Calu3 (cell line): Measurements from ENCODE around the gene PAX5. TPM values are rescaled to one million over a fixed set of nuclear protein-coding genes. Genes with fewer than 3 reads are reported as not detected.
A peak's percentile ranks its signal among the peaks of the same experiment; 100 is the strongest.

ENCODE experiments used
- BruUV-seq: library from RNA; stranded (reverse); fragments of 400-500 nt; replicated peaks from 2 replicates; lab custom pipeline; 2021; lab: Mats Ljungman, UMichigan
- CTCF ChIA-PET: fragments of 300-600 bp; sonication (Branson Sonifier 250); formaldehyde crosslinking; loops from one replicate; lab custom pipeline; 2022; ENCODE audit warnings: antibody characterized with exemption; lab: Charles Lee
- DNase-seq: peaks from one replicate; pipeline ENCODE4 v3.0.0; 2022
- H3K27ac Mint-ChIP-seq: one replicate; pipeline ENCODE4 v1.8.0; 2022; ENCODE audit warnings: mixed read lengths; ENCODE audit not compliant: unreplicated experiment
- H3K27me3 Mint-ChIP-seq: one replicate; pipeline ENCODE4 v1.8.0; 2022; ENCODE audit warnings: mixed read lengths; ENCODE audit not compliant: unreplicated experiment
- H3K36me3 Mint-ChIP-seq: one replicate; pipeline ENCODE4 v1.8.0; 2022; ENCODE audit warnings: mild to moderate bottlenecking, moderate library complexity, mixed read lengths; ENCODE audit not compliant: insufficient read depth, unreplicated experiment
- H3K4me1 Mint-ChIP-seq: one replicate; pipeline ENCODE4 v1.8.0; 2022; ENCODE audit warnings: mild to moderate bottlenecking, low read depth, mixed read lengths; ENCODE audit not compliant: unreplicated experiment
- H3K4me3 Mint-ChIP-seq: one replicate; pipeline ENCODE4 v1.8.0; 2022; ENCODE audit warnings: mild to moderate bottlenecking, low read depth, moderate library complexity, mixed read lengths; ENCODE audit not compliant: unreplicated experiment
- H3K9me3 Mint-ChIP-seq: one replicate; pipeline ENCODE4 v1.8.0; 2022; ENCODE audit warnings: low read depth, mixed read lengths; ENCODE audit not compliant: unreplicated experiment
- CTCF ChIP-seq: fragments of 200-600 bp; IDR thresholded peaks from one replicate; pipeline ENCODE4 v1.8.0; 2022; ENCODE audit warnings: antibody characterized with exemption; ENCODE audit not compliant: unreplicated experiment
- intact Hi-C: fragments of 100-400 bp; cut with micrococcal nuclease; formaldehyde crosslinking; loops from one replicate; pipeline ENCODE4 v1.10.0; 2022; ENCODE audit not compliant: unreplicated experiment
- total RNA-seq: library from RNA; stranded (reverse); gene quantifications from 2 replicates; pipeline ENCODE4 v1.2.3, GENCODE V29; 2022

Gene PAX5
- total RNA-seq, 1 experiment from 2014 or later: not detected

GRCh38 chr9:36798350-36799065 lies 235.6 kb downstream of the PAX5 start:
- intact Hi-C loops: loop anchor here (2.0 kb wide), 1 partner anchor 56 kb away; no protein-coding TSS in a partner anchor
- Mint-ChIP-seq H3K27me3 (peaks cover 51% of the 10 kb centered on the region), H3K9me3 (no peaks in the 10 kb centered on the region), H3K27ac (no peak overlapping the region), H3K4me1 (no peaks in the 10 kb centered on the region), H3K4me3 (no peak overlapping the region), H3K36me3 (no peaks in the 10 kb centered on the region)
- DNase-seq: peak; percentile 12
- no peak for TF ChIP-seq CTCF
- CTCF ChIA-PET: no interaction called here
- no TSS peak for BruUV-seq

GRCh38 chr9:36797471-36798220 lies 236.4 kb downstream of the PAX5 start:
- Mint-ChIP-seq H3K27me3 (peaks cover 43% of the 10 kb centered on the region), H3K4me1 (no peaks in the 10 kb centered on the region), H3K27ac (no peak overlapping the region), H3K9me3 (no peaks in the 10 kb centered on the region), H3K36me3 (no peaks in the 10 kb centered on the region), H3K4me3 (no peak overlapping the region)
- DNase-seq: no peak
- intact Hi-C loops: loop anchor here (2.0 kb wide), 1 partner anchor 57 kb away; no protein-coding TSS in a partner anchor
- TF ChIP-seq CTCF: no peak
- CTCF ChIA-PET: no interaction called here
- BruUV-seq: no TSS peak

- no peak for DNase-seq
- TF ChIP-seq CTCF: no peak
- Mint-ChIP-seq H3K9me3 (no peaks in the 10 kb centered on the region), H3K4me1 (no peaks in the 10 kb centered on the region), H3K27me3 (peaks cover 35% of the 10 kb centered on the region), H3K36me3 (no peaks in the 10 kb centered on the region), H3K27ac (no peak overlapping the region), H3K4me3 (no peak overlapping the region)
- BruUV-seq: no TSS peak
- intact Hi-C loops: no loop called here
- CTCF ChIA-PET: no interaction called here
These were observed 237.2 kb downstream of the PAX5 start for GRCh38 chr9:36796671-36797419.

GRCh38 chr9:36794461-36794860 lies 239.6 kb downstream of the PAX5 start:
- intact Hi-C loops: no loop called here

More at GRCh38 chr9:36794461-36794860, 239.6 kb downstream of the PAX5 start:
- Mint-ChIP-seq H3K4me1 (no peaks in the 10 kb centered on the region), H3K9me3 (no peaks in the 10 kb centered on the region), H3K36me3 (no peaks in the 10 kb centered on the region), H3K27ac (no peak overlapping the region), H3K4me3 (no peak overlapping the region), H3K27me3 (peaks cover 14% of the 10 kb centered on the region)
- no peak for TF ChIP-seq CTCF
- CTCF ChIA-PET: no interaction called here
- DNase-seq: no peak
- no TSS peak for BruUV-seq
